A673 (cell line): ENCODE data around the gene LARGE1. TPM values are rescaled to one million over a fixed set of nuclear protein-coding genes. Genes with fewer than 3 reads are reported as not detected.

Source experiments
- BruUV-seq: library from RNA; stranded (reverse); fragments of 400-500 nt; replicated peaks from 2 replicates; lab custom pipeline; 2021; lab: Mats Ljungman, UMichigan
- CTCF ChIA-PET: fragments of 300-600 bp; sonication (Branson Sonifier 250); formaldehyde crosslinking; loops from one replicate; lab custom pipeline; 2022; ENCODE audit warnings: antibody characterized with exemption; lab: Charles Lee
- POLR2A ChIA-PET: fragments of 300-600 bp; sonication (Branson Sonifier 250); formaldehyde crosslinking; loops from one replicate; lab custom pipeline; 2022; ENCODE audit warnings: antibody characterized with exemption; ENCODE audit not compliant: low non-redundant PET; lab: Charles Lee
- DNase-seq: peaks from one replicate; pipeline ENCODE4 v3.0.0-alpha.2; 2015; ENCODE audit warnings: low spot score
- H3K27ac ChIP-seq: fragments of 200-600 bp; sonication (generic); 2 replicates; pipeline ENCODE4 v1.5.1; 2016; ENCODE audit warnings: mixed run types, low read depth, mild to moderate bottlenecking, mixed read lengths, antibody characterized with exemption, low read length; ENCODE audit not compliant: poor library complexity, severe bottlenecking
- H3K27me3 ChIP-seq: fragments of 200-600 bp; sonication (generic); replicated peaks from 2 replicates; pipeline ENCODE4 v1.6.1; 2017; ENCODE audit warnings: mixed run types, low read depth, mild to moderate bottlenecking, mixed read lengths, antibody characterized with exemption, low read length; ENCODE audit not compliant: insufficient read depth, poor library complexity
- H3K36me3 ChIP-seq: fragments of 200-600 bp; sonication (generic); 2 replicates; pipeline ENCODE4 v1.6.1; 2016; ENCODE audit warnings: mixed run types, mild to moderate bottlenecking, mixed read lengths, antibody characterized with exemption, low read length; ENCODE audit not compliant: insufficient read depth, poor library complexity, severe bottlenecking
- H3K4me1 ChIP-seq: fragments of 200-600 bp; sonication (generic); 2 replicates; pipeline ENCODE4 v1.6.1; 2017; ENCODE audit warnings: mixed run types, mild to moderate bottlenecking, mixed read lengths, antibody characterized with exemption, low read length; ENCODE audit not compliant: insufficient read depth, poor library complexity, severe bottlenecking
- H3K4me3 ChIP-seq: fragments of 200-600 bp; sonication (generic); 2 replicates; pipeline ENCODE4 v1.5.1; 2016; ENCODE audit warnings: low read depth, mixed run types, mild to moderate bottlenecking, mixed read lengths, low read length; ENCODE audit not compliant: poor library complexity, severe bottlenecking
- H3K9me3 ChIP-seq: fragments of 200-600 bp; sonication (generic); 2 replicates; pipeline ENCODE4 v1.6.1; 2016; ENCODE audit warnings: mixed run types, low read depth, mild to moderate bottlenecking, mixed read lengths, antibody characterized with exemption, low read length; ENCODE audit not compliant: poor library complexity, severe bottlenecking
- EZH2 ChIP-seq: fragments of 200-600 bp; sonication (generic); IDR thresholded peaks from 2 replicates; pipeline ENCODE4 v1.6.1; 2017; ENCODE audit warnings: borderline replicate concordance, low read depth, mild to moderate bottlenecking, mixed read lengths, antibody characterized with exemption, low read length; ENCODE audit not compliant: poor library complexity, severe bottlenecking
- intact Hi-C: fragments of 100-400 bp; cut with micrococcal nuclease; formaldehyde crosslinking; loops from one replicate; pipeline ENCODE4 v1.10.0; 2022; ENCODE audit not compliant: unreplicated experiment
- total RNA-seq: library from RNA; stranded (reverse); gene quantifications from 2 replicates; pipeline ENCODE4 v1.2.3, GENCODE V29; 2021
- TF ChIP-seq, protein P1 (sequence below): fragments of 300-800, 200-600 bp; sonication (generic); conservative IDR thresholded peaks from 2 replicates; pipeline ENCODE4 v1.5.1; 2017; ENCODE audit warnings: low read depth, mild to moderate bottlenecking, antibody characterized with exemption, low read length, moderate library complexity, mixed read lengths

LARGE1 gene
- total RNA-seq, 1 experiment from 2014 or later = not detected

DNA sequence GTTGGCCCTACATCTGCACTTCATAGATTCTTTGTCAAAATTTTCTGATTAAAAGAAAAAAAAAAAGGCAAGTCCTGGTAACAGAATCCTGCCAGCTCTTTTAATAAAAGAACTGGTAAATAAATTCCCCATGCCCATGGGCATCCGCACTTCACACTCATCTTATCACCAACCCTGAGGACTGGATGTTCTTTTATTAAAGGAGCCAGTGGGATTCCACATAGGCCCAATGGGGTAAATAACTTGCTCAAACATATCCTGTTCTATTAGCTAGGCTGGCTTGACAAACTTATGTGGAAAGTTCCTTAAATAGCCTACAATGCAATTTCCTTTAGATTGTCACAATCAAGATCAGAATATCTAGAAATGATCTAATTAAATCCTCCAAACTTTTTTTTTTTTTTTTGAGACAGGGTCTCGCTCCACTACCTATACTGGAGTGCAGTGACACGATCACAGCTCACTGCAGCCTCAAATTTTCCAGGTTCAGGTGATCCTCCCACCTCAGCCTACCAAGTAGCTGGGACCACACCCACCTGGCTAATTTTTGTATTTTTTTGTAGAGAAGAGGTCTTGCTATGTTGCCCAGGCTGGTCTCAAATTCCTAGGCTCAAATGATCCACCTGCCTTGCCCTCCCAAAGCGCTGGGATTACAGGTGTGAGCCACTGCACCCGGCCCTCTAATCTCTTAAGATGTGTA lies 380.9 kb downstream of the LARGE1 start:
- BruUV-seq = no TSS peak
- no peak overlapping the region for H3K27ac ChIP-seq
- H3K27me3 ChIP-seq = no peaks in the 10 kb centered on the region
- H3K9me3 ChIP-seq = no peaks in the 10 kb centered on the region
- CTCF ChIA-PET = no interaction called here
- POLR2A ChIA-PET = interaction anchor here (0.7 kb wide), 1 partner anchor 37 kb away, joined by 3 read pairs; no protein-coding TSS in a partner anchor
- H3K36me3 ChIP-seq = no peaks in the 10 kb centered on the region
- H3K4me3 ChIP-seq = no peak overlapping the region
- DNase-seq = no peak
- no peaks in the 10 kb centered on the region for H3K4me1 ChIP-seq
- no peak for TF ChIP-seq EZH2
- TF ChIP-seq, protein P1, sequence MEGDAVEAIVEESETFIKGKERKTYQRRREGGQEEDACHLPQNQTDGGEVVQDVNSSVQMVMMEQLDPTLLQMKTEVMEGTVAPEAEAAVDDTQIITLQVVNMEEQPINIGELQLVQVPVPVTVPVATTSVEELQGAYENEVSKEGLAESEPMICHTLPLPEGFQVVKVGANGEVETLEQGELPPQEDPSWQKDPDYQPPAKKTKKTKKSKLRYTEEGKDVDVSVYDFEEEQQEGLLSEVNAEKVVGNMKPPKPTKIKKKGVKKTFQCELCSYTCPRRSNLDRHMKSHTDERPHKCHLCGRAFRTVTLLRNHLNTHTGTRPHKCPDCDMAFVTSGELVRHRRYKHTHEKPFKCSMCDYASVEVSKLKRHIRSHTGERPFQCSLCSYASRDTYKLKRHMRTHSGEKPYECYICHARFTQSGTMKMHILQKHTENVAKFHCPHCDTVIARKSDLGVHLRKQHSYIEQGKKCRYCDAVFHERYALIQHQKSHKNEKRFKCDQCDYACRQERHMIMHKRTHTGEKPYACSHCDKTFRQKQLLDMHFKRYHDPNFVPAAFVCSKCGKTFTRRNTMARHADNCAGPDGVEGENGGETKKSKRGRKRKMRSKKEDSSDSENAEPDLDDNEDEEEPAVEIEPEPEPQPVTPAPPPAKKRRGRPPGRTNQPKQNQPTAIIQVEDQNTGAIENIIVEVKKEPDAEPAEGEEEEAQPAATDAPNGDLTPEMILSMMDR = no peak
- intact Hi-C loops = no loop called here

DNA sequence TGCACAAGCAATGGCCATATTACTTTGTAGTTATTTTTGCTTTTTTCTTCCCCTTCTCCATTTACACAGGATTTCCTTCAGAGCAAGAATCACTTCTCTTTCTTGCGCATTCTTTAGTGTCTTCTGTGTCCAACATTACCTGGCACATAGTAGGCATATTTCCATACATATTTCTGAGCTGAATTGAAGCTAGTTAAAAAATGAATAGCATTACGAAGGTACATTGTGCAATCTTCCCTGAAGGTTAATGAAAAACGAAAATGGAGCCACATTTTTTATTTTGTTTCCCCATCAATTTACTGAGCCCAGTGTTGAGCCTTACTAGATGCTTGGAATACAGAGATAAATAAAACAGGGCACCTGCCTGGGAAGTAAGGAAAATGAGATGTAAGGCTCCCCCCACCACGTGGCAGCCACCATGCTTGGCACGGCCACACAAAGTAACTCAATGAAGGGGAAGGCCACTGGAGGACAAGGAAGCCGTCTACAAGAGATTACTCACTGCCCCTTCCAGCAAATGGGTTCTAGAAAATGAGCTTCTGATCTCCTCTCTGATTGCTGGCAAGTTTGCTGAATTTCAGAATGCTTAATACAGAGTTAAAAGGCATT lies 381.9 kb downstream of the LARGE1 start:
- ChIA-PET POLR2A (no interaction called here), CTCF (no interaction called here)
- Histone ChIP-seq H3K4me1 (no peaks in the 10 kb centered on the region), H3K9me3 (peaks cover 2% of the 10 kb centered on the region), H3K27ac (no peak overlapping the region), H3K27me3 (no peaks in the 10 kb centered on the region), H3K4me3 (no peak overlapping the region), H3K36me3 (no peaks in the 10 kb centered on the region)
- DNase-seq = no peak
- no TSS peak for BruUV-seq
- TF ChIP-seq, protein P1 = no peak
- no peak for TF ChIP-seq EZH2
- intact Hi-C loops = no loop called here

DNA sequence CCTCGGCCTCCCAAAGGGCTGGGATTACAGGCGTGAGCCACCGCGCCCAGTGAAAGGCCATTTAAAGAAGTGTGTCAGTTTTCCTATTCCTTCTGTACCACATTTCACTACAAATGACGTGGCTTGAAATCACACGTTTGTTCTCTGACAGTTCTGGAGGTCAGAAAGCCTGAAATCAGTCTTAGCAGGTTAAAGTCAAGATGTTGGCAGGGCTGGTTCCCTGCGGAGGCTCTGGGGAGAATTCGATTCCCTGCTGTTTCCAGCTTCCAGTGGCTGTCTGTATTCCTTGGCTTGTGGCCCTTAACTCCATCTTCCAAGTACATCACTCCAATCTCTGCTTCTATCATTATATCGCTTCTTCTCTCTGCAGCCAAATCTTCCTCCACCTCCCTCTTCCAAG lies 383.2 kb downstream of the LARGE1 start:
- Histone ChIP-seq H3K36me3 (no peaks in the 10 kb centered on the region), H3K27ac (no peak overlapping the region), H3K4me1 (no peaks in the 10 kb centered on the region), H3K27me3 (no peaks in the 10 kb centered on the region), H3K4me3 (no peak overlapping the region), H3K9me3 (peaks cover 9% of the 10 kb centered on the region)
- DNase-seq = no peak
- BruUV-seq = no TSS peak
- intact Hi-C loops = no loop called here
- TF ChIP-seq, protein P1 = no peak
- TF ChIP-seq EZH2 = no peak
- ChIA-PET CTCF (no interaction called here), POLR2A (no interaction called here)
